HG02610 (cell line): ENCODE results near the gene HOXB1.

ENCODE experiments used
- ATAC-seq: cut with Tn5 transposase; IDR thresholded peaks from one replicate; pipeline ENCODE4 v1.9.1; 2021; ENCODE audit warnings: mild to moderate bottlenecking, moderate library complexity; ENCODE audit not compliant: unreplicated experiment

HOXB1 gene

GRCh38 chr17:48530887-48531272, at the start of gene HOXB1:
Gene HOXB1 (minus strand): TSS chr17:48531011. CDS start chr17:48530904, 107 bp downstream.
- no peak for ATAC-seq

GRCh38 chr17:48579760-48580554, 49.1 kb upstream of the HOXB1 start:
- no peak for ATAC-seq

GRCh38 chr17:48579471-48579759, 48.6 kb upstream of the HOXB1 start:
- no peak for ATAC-seq

- ATAC-seq: no peak
Measured at GRCh38 chr17:48578616-48579470, 48.0 kb upstream of the HOXB1 start.

GRCh38 chr17:48577946-48578615, 47.3 kb upstream of the HOXB1 start, which contains the start of gene HOXB4:
Gene HOXB4 (minus strand): TSS chr17:48578350. CDS start chr17:48578319, 31 bp downstream.
- no peak for ATAC-seq

GRCh38 chr17:48577330-48577945, 46.6 kb upstream of the HOXB1 start:
- ATAC-seq: no peak

- no peak for ATAC-seq
Measured at GRCh38 chr17:48576479-48577309, 45.9 kb upstream of the HOXB1 start.

GRCh38 chr17:48575673-48576478, 45.1 kb upstream of the HOXB1 start:
- no peak for ATAC-seq

GRCh38 chr17:48575066-48575582, 44.3 kb upstream of the HOXB1 start:
- ATAC-seq: no peak

- ATAC-seq: no peak
Measured at GRCh38 chr17:48574505-48575065, 43.8 kb upstream of the HOXB1 start.

- ATAC-seq: no peak
Measured at GRCh38 chr17:48571826-48572417, 41.1 kb upstream of the HOXB1 start.

- no peak for ATAC-seq
Measured at GRCh38 chr17:48571024-48571818, 40.4 kb upstream of the HOXB1 start.

- no peak for ATAC-seq
Measured at GRCh38 chr17:48570325-48571023, 39.7 kb upstream of the HOXB1 start.

- no peak for ATAC-seq
Measured at GRCh38 chr17:48569674-48570324, 39.0 kb upstream of the HOXB1 start.

GRCh38 chr17:48569240-48569582, 38.4 kb upstream of the HOXB1 start:
- no peak for ATAC-seq

GRCh38 chr17:48568499-48569239, 37.9 kb upstream of the HOXB1 start:
- no peak for ATAC-seq
